Endothelial cell of umbilical vein (primary cell): ENCODE measurements around the gene TRIM45.

Source experiments
- CTCF ChIP-seq, 2 donors: IDR thresholded peaks; 1 replicate in 1 of 2; 2 replicates in 1 of 2; pipeline ENCODE4 v1.5.1; 2011; ENCODE audit warnings: low read length in 2 of 2, mild to moderate bottlenecking in 2 of 2, moderate library complexity in 2 of 2, control low read depth in 1 of 2, inconsistent platforms in 1 of 2, low read depth in 1 of 2; ENCODE audit not compliant: insufficient read depth in 1 of 2; ENCODE audit errors: extremely low read depth in 1 of 2
- EZH2 ChIP-seq: IDR thresholded peaks from 2 replicates; pipeline ENCODE4 v1.6.1; 2012; ENCODE audit warnings: borderline replicate concordance, low read depth, mild to moderate bottlenecking, moderate library complexity, low read length, inconsistent platforms; ENCODE audit not compliant: severe bottlenecking
- GATA2 ChIP-seq: IDR thresholded peaks from 2 replicates; pipeline ENCODE4 v1.7.0; 2011; ENCODE audit warnings: low read depth, mild to moderate bottlenecking, moderate library complexity, mixed read lengths, low read length; ENCODE audit not compliant: insufficient read length, insufficient read depth
- MAX ChIP-seq: IDR thresholded peaks from 2 replicates; pipeline ENCODE4 v1.6.1; 2011; ENCODE audit not compliant: insufficient read depth, insufficient read length
- MYC ChIP-seq: IDR thresholded peaks from one replicate; pipeline ENCODE4 v1.6.1; 2011; ENCODE audit warnings: mild to moderate bottlenecking, low read depth, low read length
- POLR2A ChIP-seq: IDR thresholded peaks from 2 replicates; pipeline ENCODE4 v1.6.1; 2012; ENCODE audit warnings: low read depth, mild to moderate bottlenecking, control low read depth, low read length
- POLR2AphosphoS5 ChIP-seq: IDR thresholded peaks from 2 replicates; pipeline ENCODE4 v1.6.1; 2012; ENCODE audit warnings: low read depth, mild to moderate bottlenecking, control low read depth, low read length, moderate library complexity; ENCODE audit not compliant: insufficient read depth

- TF ChIP-seq CTCF (IDR thresholded peaks at IDR 0.05; ENCODE audit: extremely low read depth in 1 of 2, insufficient read depth in 1 of 2, low read depth in 1 of 2, low read length in 2 of 2): no peak
- no peak for TF ChIP-seq POLR2A
- TF ChIP-seq GATA2: no peak
- no peak for TF ChIP-seq MAX
- no peak for TF ChIP-seq MYC
- no peak for TF ChIP-seq POLR2AphosphoS5
- no peak for TF ChIP-seq EZH2
These were observed 51.4 kb downstream of the TRIM45 start for GRCh38 chr1:117070124-117070523.
